Epidermal melanocyte (primary cell): ENCODE data around the gene PRR35.

Source experiments
- DNase-seq: peaks from one replicate; pipeline ENCODE4 v3.0.0; 2011; ENCODE audit warnings: low spot score; ENCODE audit not compliant: insufficient read length

PRR35 gene

GRCh38 chr16:527015-527903 lies 32.9 kb upstream of the PRR35 start, which contains the start of gene CAPN15:
TSS of gene CAPN15 (plus strand) at chr16:527712. CDS start at chr16:546839, 19,127 bp downstream.
- peak; percentile 70 for DNase-seq

GRCh38 chr16:528111-529011 lies 31.8 kb upstream of the PRR35 start:
- no peak for DNase-seq

GRCh38 chr16:529012-529575 lies 31.1 kb upstream of the PRR35 start:
- DNase-seq = no peak

- DNase-seq = no peak
Measured at GRCh38 chr16:530111-530817, 29.9 kb upstream of the PRR35 start.

- DNase-seq = no peak
Measured at GRCh38 chr16:531494-532125, 28.6 kb upstream of the PRR35 start.

- DNase-seq = no peak
Measured at GRCh38 chr16:533391-534123, 26.6 kb upstream of the PRR35 start.

- DNase-seq = no peak
Measured at GRCh38 chr16:534135-534534, 26.1 kb upstream of the PRR35 start.

GRCh38 chr16:534856-535445 lies 25.2 kb upstream of the PRR35 start:
- no peak for DNase-seq

- DNase-seq = no peak
Measured at GRCh38 chr16:535446-536405, 24.5 kb upstream of the PRR35 start.

- DNase-seq = no peak
Measured at GRCh38 chr16:536746-537145, 23.4 kb upstream of the PRR35 start.

- DNase-seq = no peak
Measured at GRCh38 chr16:537415-538335, 22.5 kb upstream of the PRR35 start.

- DNase-seq = no peak
Measured at GRCh38 chr16:539901-540530, 20.2 kb upstream of the PRR35 start.

- no peak for DNase-seq
Measured at GRCh38 chr16:540645-541340, 19.4 kb upstream of the PRR35 start.

- DNase-seq = no peak
Measured at GRCh38 chr16:543301-544164, 16.7 kb upstream of the PRR35 start.

GRCh38 chr16:544517-544916 lies 15.7 kb upstream of the PRR35 start:
- no peak for DNase-seq
